Esophagus squamous epithelium (tissue), 5 donors: ENCODE measurements around the gene DOHH. TPM values are rescaled to one million over a fixed set of nuclear protein-coding genes. Genes with fewer than 3 reads are reported as not detected.

Source experiments
- DNase-seq: peaks from one replicate; lab custom pipeline; 2025; lab: John Stamatoyannopoulos, UW
- H3K27ac ChIP-seq, 4 donors: fragments of 200-600 bp; sonication (generic); one replicate each; pipeline ENCODE4 v1.5.1; 2016 to 2019; ENCODE audit warnings: mild to moderate bottlenecking in 1 of 4
- H3K27me3 ChIP-seq, 4 donors: fragments of 200-600 bp; sonication (generic); 1 replicate in 3 of 4; 2 replicates in 1 of 4; pipeline versions ENCODE4 v1.5.1 to v1.6.0; 2017 to 2021; ENCODE audit warnings: antibody characterized with exemption in 1 of 4
- H3K36me3 ChIP-seq, 3 donors: fragments of 200-600 bp; sonication (generic); one replicate each; pipeline ENCODE4 v1.5.1; 2016 to 2019
- H3K4me1 ChIP-seq, 3 donors: fragments of 200-600 bp; sonication (generic); one replicate each; pipeline ENCODE4 v1.5.1; 2017 to 2019
- H3K4me3 ChIP-seq, 4 donors: fragments of 200-600 bp; sonication (generic); 1 replicate in 3 of 4; 2 replicates in 1 of 4; pipeline ENCODE4 v1.5.1; 2016 to 2019; ENCODE audit warnings: mild to moderate bottlenecking in 2 of 4, moderate library complexity in 1 of 4
- H3K9me3 ChIP-seq, 3 donors: fragments of 200-600 bp; sonication (generic); one replicate each; pipeline ENCODE4 v1.5.1; 2016 to 2019
- CTCF ChIP-seq, 6 experiments: fragments of 450-650 bp in 4 of 6; fragments of 200-600 bp in 2 of 6; sonication (generic) in 2 of 6; IDR thresholded peaks; one replicate each; pipeline ENCODE4 v1.5.1; 2016 to 2019; ENCODE audit warnings: antibody characterized with exemption in 6 of 6, mild to moderate bottlenecking in 4 of 6, moderate library complexity in 4 of 6
- POLR2A ChIP-seq, 4 donors: fragments of 450-650 bp; IDR thresholded peaks; one replicate each; pipeline ENCODE4 v1.6.1; 2017; ENCODE audit warnings: antibody characterized with exemption in 4 of 4, mild to moderate bottlenecking in 4 of 4, moderate library complexity in 3 of 4
- WGBS, 2 donors: methylation state at CpG; one replicate each; pipeline ENCODE4 v1.1.5; 2018; 5-methylcytosine and 5-hydroxymethylcytosine counted together
- intact Hi-C: fragments of 100-400 bp; cut with DNase I; formaldehyde crosslinking; loops from one replicate; pipeline ENCODE4 v1.15.0; 2022
- total RNA-seq, 4 donors: library from RNA; depleted of rRNA; stranded (reverse); fragments of >200 nt; gene quantifications; one replicate each; pipeline ENCODE4 v1.1.0, GENCODE V29; 2016
- donor health status: DM: yes; HTN: yes; CAD: no.

DOHH gene
- total RNA-seq, 4 donors from 2014 or later: 21.0 to 29.5 (median 26.4) TPM

- no peak overlapping the region for H3K4me3 ChIP-seq
- intact Hi-C loops: no loop called here
- H3K27me3 ChIP-seq: no peaks in the 10 kb centered on the region
- 33 to 45% methylated on average over 5 to 7 of the region's 7 CpGs for WGBS, 2 donors
- no peaks in the 10 kb centered on the region for H3K9me3 ChIP-seq
- H3K4me1 ChIP-seq: peaks cover 7 to 67% (median 16%) of the 10 kb centered on the region in 3 donors
- peak overlapping the region; percentile 73 to 86 (median 82) for H3K27ac ChIP-seq
- DNase-seq: no peak
- peaks cover 17 to 75% (median 25%) of the 10 kb centered on the region in 3 donors for H3K36me3 ChIP-seq
- TF ChIP-seq CTCF (IDR thresholded peaks at IDR 0.05) (no peak), POLR2A (IDR thresholded peaks at IDR 0.05) (no peak)
Observed at GRCh38 chr19:3521104-3521445, 20.6 kb upstream of the DOHH start.

- intact Hi-C loops: no loop called here
- no peak for DNase-seq
- peaks cover 15 to 69% (median 21%) of the 10 kb centered on the region in 3 donors for H3K36me3 ChIP-seq
Observed at GRCh38 chr19:3520166-3521103, 20.0 kb upstream of the DOHH start.

DNA sequence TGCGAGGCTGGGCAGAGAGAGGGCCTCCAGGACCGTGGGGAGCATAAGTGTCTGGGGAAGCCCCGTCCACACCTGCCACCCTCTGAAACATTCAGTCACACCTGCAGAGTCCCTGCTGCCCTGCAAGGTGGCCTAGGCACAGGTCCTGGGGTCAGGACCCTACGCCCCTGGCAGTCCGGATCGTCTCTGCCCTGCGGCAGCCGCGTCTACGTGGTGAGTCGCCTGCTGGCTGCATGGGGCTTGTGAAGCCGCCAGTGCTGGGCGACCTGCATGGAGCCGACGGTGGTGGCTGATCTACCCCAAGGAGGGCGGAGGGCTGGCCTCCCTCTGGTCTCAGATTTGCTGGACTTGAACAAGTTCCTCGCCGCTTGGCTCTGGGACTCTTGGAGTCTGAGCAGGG is 18.7 kb upstream of the DOHH start:
- TF ChIP-seq CTCF (IDR thresholded peaks at IDR 0.05): no peak
- TF ChIP-seq POLR2A (IDR thresholded peaks at IDR 0.05): no peak
- Histone ChIP-seq H3K4me1 (peaks cover 7 to 85% (median 17%) of the 10 kb centered on the region in 3 donors), H3K4me3 (no peak overlapping the region), H3K27ac (no peak overlapping the region), H3K27me3 (no peaks in the 10 kb centered on the region), H3K9me3 (no peaks in the 10 kb centered on the region), H3K36me3 (peaks cover 5 to 58% (median 12%) of the 10 kb centered on the region in 3 donors)
- DNase-seq: no peak
- intact Hi-C loops: no loop called here
- 80 to 100% methylated on average over 3 to 14 of the region's 18 CpGs for WGBS, 2 donors

More at GRCh38 chr19:3520166-3521103, 20.0 kb upstream of the DOHH start:
- peak in 2 of 4 donors; percentile 28 to 47 for TF ChIP-seq POLR2A (IDR thresholded peaks at IDR 0.05)
- TF ChIP-seq CTCF (IDR thresholded peaks at IDR 0.05): peak in 2 of 6 experiments; percentile 17 to 27
- no peaks in the 10 kb centered on the region for H3K9me3 ChIP-seq
- peaks cover 7 to 73% (median 17%) of the 10 kb centered on the region in 3 donors for H3K4me1 ChIP-seq
- WGBS, 2 donors: 34 to 90% methylated on average over 3 to 11 of the region's 37 CpGs
- peak overlapping the region; percentile 73 to 86 (median 82) for H3K27ac ChIP-seq
- no peaks in the 10 kb centered on the region for H3K27me3 ChIP-seq
- H3K4me3 ChIP-seq: no peak overlapping the region

- no peak for DNase-seq
- H3K9me3 ChIP-seq: no peaks in the 10 kb centered on the region
- WGBS, 2 donors: 86% methylated on average over 2 of the region's 2 CpGs; no CpG with 5 or more reads in 1 of the 2 donors
- peaks cover 7 to 89% (median 17%) of the 10 kb centered on the region in 3 donors for H3K4me1 ChIP-seq
- H3K36me3 ChIP-seq: peaks cover 3 to 55% (median 9%) of the 10 kb centered on the region in 3 donors
- TF ChIP-seq POLR2A (IDR thresholded peaks at IDR 0.05) (no peak), CTCF (IDR thresholded peaks at IDR 0.05) (no peak)
- H3K27me3 ChIP-seq: no peaks in the 10 kb centered on the region
- H3K27ac ChIP-seq: no peak overlapping the region
- H3K4me3 ChIP-seq: no peak overlapping the region
- intact Hi-C loops: no loop called here
Observed at GRCh38 chr19:3518659-3519058, 18.2 kb upstream of the DOHH start.

GRCh38 chr19:3518255-3518654 is 17.8 kb upstream of the DOHH start:
- H3K4me3 ChIP-seq: no peak overlapping the region
- no peak overlapping the region for H3K27ac ChIP-seq
- peaks cover 0 to 53% (median 5%) of the 10 kb centered on the region in 3 donors for H3K36me3 ChIP-seq
- H3K9me3 ChIP-seq: no peaks in the 10 kb centered on the region
- no peaks in the 10 kb centered on the region for H3K27me3 ChIP-seq
- intact Hi-C loops: no loop called here
- WGBS, 2 donors: 67 to 77% methylated on average over 3 to 5 of the region's 10 CpGs
- peaks cover 7 to 93% (median 17%) of the 10 kb centered on the region in 3 donors for H3K4me1 ChIP-seq
- TF ChIP-seq POLR2A (IDR thresholded peaks at IDR 0.05) (no peak), CTCF (IDR thresholded peaks at IDR 0.05) (no peak)
- no peak for DNase-seq
